Adrenal gland (tissue), 12 donors: Measurements from ENCODE around the gene PPFIA2. TPM values are rescaled to one million over a fixed set of nuclear protein-coding genes. Genes with fewer than 3 reads are reported as not detected.

ENCODE experiments used
- DNase-seq, 7 donors: peaks; one replicate each; pipeline ENCODE4 v3.0.0-alpha.2; 2019 to 2020
- H3K27ac ChIP-seq, 5 donors: fragments of 200-600 bp; sonication (generic) in 4 of 5; 1 replicate in 3 of 5; 2 replicates in 2 of 5; pipeline versions ENCODE4 v1.5.1 to v1.8.0; 2016 to 2020; ENCODE audit warnings: mild to moderate bottlenecking in 1 of 5
- H3K27me3 ChIP-seq: fragments of 200-600 bp; 2 replicates; pipeline ENCODE4 v1.8.0; 2021
- H3K36me3 ChIP-seq, 2 donors: fragments of 200-600 bp; replicated peaks in 1 of 2; 1 replicate in 1 of 2; 2 replicates in 1 of 2; pipeline versions ENCODE4 v1.5.1 to v1.8.0; 2018 to 2022
- H3K4me1 ChIP-seq, 2 donors: fragments of 200-600 bp; replicated peaks in 1 of 2; 1 replicate in 1 of 2; 2 replicates in 1 of 2; pipeline versions ENCODE4 v1.5.1 to v1.8.0; 2018 to 2021
- H3K4me3 ChIP-seq, 4 donors: fragments of 200-600 bp; sonication (generic) in 3 of 4; one replicate each; pipeline ENCODE4 v1.5.1; 2016 to 2018
- H3K9me3 ChIP-seq, 3 donors: fragments of 200-600 bp; sonication (generic) in 1 of 3; replicated peaks in 1 of 3; 1 replicate in 2 of 3; 2 replicates in 1 of 3; pipeline versions ENCODE4 v1.5.1 to v1.8.0; 2016 to 2021
- POLR2A ChIP-seq, 2 donors: fragments of 450-650 bp; IDR thresholded peaks; one replicate each; pipeline ENCODE4 v1.6.1; 2017; ENCODE audit warnings: antibody characterized with exemption in 2 of 2, mild to moderate bottlenecking in 2 of 2, moderate library complexity in 1 of 2
- WGBS, 4 donors: extraction: QIAGEN DNeasy Blood & Tissue Kit in 2 of 4; methylation state at CpG; one replicate each; pipeline versions ENCODE4 v1.1.5 to v1.1.7; 2013 to 2017; 5-methylcytosine and 5-hydroxymethylcytosine counted together
- intact Hi-C, 2 donors: fragments of 100-400 bp; cut with DNase I; formaldehyde crosslinking; loops; one replicate each; pipeline versions ENCODE4 v1.14.1 to v1.15.0; 2022 to 2023
- polyA plus RNA-seq, 3 donors: library from polyadenylated mRNA; stranded (reverse); fragments of 200-250 nt in 2 of 3; fragments of 350-450 nt in 1 of 3; fragmentation: Illumina TruSeq in 1 of 3; extraction: RNeasy Lipid Tissue Mini Kit (QIAGEN cat#74804) in 1 of 3; gene quantifications; one replicate each; pipeline ENCODE4 v1.2.3, GENCODE V29; 2013 to 2014
- total RNA-seq, 9 donors: library from RNA; depleted of rRNA in 4 of 9; stranded (reverse); fragments of >200 nt in 4 of 9; fragments of 120-200 nt in 1 of 9; fragmentation: NEBNext Ultra II Directional in 1 of 9; extraction: Animal tissue kit (Norgen Biotek cat#: 25700) in 1 of 9; gene quantifications; one replicate each; pipeline versions ENCODE4 v1.1.0 to v1.2.4, GENCODE V29; 2013 to 2023
- TF ChIP-seq, protein P1 (sequence below), 6 experiments: fragments of 450-650 bp in 4 of 6; fragments of 200-600 bp in 2 of 6; sonication (generic) in 1 of 6; IDR thresholded peaks; 1 replicate in 5 of 6; 2 replicates in 1 of 6; pipeline versions ENCODE4 v1.5.1 to v1.8.0; 2016 to 2021; ENCODE audit warnings: antibody characterized with exemption in 6 of 6, mild to moderate bottlenecking in 2 of 6, moderate library complexity in 1 of 6
- donor health status: healthy with polysubstance abuse.
- donor health status: Bipolar disorder and iron deficiency.
- donor health status: DM: yes; HTN: yes; CAD: no.
- donor health status: DM: no; HTN: no; CAD: no.
- donor health status: DM: no; HTN: no; CAD: no.
- donor health status: DM: yes; HTN: yes; CAD: no.

PPFIA2 gene
- total and polyA plus RNA-seq, 12 donors = 0.35 to 16.4 (median 2.4) TPM

DNA sequence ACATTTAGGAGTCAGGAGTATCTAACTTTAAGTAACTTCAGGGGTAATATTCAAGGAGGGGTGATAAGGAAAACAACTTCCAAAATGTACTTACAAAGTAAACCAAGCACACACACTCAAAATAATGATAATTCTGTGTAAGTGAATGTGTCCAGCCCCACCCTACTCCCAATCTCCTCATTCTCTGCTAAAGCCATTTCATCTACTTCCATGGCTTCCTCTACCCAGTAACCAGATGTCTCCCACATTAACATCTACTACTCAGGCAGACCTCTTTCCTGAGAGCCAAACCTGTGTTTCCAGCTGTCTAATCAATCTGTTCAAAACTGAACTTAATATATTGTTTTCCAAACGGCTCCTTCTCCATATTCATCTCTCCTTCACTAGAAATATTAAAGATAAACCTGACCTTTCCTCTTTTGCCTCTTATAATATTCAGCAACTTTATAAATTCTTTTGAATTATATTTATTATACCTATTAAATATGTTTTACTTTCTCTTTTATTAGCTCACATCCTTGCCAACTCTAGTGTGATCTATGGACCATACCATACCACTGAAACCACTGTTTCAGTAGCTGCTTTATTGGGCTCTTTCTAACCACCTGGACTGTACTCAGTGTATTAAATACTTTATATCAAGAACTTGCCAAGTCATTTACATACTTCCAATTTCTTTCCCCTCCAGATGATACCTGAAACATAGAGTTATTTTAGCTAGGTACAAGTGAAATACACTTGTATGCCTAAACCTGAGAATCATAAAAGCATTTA lies 170.7 kb downstream of the PPFIA2 start:
- no peaks in the 10 kb centered on the region for H3K36me3 ChIP-seq
- intact Hi-C loops = no loop called here
- H3K4me1 ChIP-seq = no peaks in the 10 kb centered on the region
- TF ChIP-seq POLR2A (IDR thresholded peaks at IDR 0.05) = no peak
- TF ChIP-seq, protein P1, sequence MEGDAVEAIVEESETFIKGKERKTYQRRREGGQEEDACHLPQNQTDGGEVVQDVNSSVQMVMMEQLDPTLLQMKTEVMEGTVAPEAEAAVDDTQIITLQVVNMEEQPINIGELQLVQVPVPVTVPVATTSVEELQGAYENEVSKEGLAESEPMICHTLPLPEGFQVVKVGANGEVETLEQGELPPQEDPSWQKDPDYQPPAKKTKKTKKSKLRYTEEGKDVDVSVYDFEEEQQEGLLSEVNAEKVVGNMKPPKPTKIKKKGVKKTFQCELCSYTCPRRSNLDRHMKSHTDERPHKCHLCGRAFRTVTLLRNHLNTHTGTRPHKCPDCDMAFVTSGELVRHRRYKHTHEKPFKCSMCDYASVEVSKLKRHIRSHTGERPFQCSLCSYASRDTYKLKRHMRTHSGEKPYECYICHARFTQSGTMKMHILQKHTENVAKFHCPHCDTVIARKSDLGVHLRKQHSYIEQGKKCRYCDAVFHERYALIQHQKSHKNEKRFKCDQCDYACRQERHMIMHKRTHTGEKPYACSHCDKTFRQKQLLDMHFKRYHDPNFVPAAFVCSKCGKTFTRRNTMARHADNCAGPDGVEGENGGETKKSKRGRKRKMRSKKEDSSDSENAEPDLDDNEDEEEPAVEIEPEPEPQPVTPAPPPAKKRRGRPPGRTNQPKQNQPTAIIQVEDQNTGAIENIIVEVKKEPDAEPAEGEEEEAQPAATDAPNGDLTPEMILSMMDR (IDR thresholded peaks at IDR 0.05) = no peak
- no peak overlapping the region for H3K27ac ChIP-seq
- DNase-seq = no peak
- no peak overlapping the region for H3K4me3 ChIP-seq
- H3K9me3 ChIP-seq = no peaks in the 10 kb centered on the region
- H3K27me3 ChIP-seq = no peaks in the 10 kb centered on the region
- 43 to 63% (median 59%) methylated on average over 1 of the region's 1 CpG for WGBS, 4 donors

DNA sequence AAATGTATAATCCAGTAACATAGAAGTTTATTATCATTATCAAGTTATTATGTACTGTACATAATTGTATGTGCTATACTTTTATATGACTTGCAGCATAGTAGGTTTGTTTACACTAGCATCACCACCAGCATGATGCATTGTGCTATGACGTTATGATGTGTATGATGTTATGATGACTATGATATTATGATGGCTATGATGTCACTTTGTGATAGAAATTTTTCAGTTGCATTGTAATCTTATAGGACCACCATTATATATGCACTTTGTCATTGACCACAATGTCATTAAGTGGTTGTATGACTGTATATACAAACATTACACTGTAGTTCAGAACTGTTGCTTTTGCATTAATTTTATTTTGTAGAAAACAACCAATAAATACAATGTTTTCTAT lies 173.4 kb downstream of the PPFIA2 start:
- 45 to 49% (median 47%) methylated on average over 1 of the region's 1 CpG for WGBS, 4 donors
- no peak overlapping the region for H3K4me3 ChIP-seq
- no peaks in the 10 kb centered on the region for H3K27me3 ChIP-seq

DNA sequence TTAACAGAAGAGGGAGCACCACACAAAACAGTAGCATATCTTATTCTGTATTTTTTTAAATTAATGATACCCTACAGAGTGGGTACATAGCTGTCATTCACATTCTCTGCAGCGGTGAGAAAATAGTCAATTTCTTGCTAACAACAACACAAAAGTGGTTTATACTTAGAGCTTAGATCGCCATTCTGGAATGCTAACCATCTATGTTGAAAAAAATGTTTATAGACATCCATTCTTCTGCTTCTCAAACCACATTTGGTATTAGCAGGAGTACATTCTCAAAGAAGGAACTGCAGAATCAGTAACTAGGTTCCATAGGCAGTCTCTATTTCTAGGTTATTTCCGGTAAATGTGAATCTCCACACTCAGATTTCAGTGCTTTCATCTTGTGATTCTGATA lies 185.9 kb downstream of the PPFIA2 start:
- H3K36me3 ChIP-seq = no peaks in the 10 kb centered on the region
- no peaks in the 10 kb centered on the region for H3K4me1 ChIP-seq
- no peak for DNase-seq
- H3K27ac ChIP-seq = no peak overlapping the region
- TF ChIP-seq, protein P1 (IDR thresholded peaks at IDR 0.05) = no peak
- TF ChIP-seq POLR2A (IDR thresholded peaks at IDR 0.05) = no peak
- H3K9me3 ChIP-seq = no peaks in the 10 kb centered on the region
- WGBS, 4 donors = 68 to 78% (median 73%) methylated on average over 3 of the region's 3 CpGs
- intact Hi-C loops = no loop called here
- no peak overlapping the region for H3K4me3 ChIP-seq
- H3K27me3 ChIP-seq = no peaks in the 10 kb centered on the region

More for the DNA sequence above, 173.4 kb downstream of the PPFIA2 start:
- Histone ChIP-seq H3K36me3 (no peaks in the 10 kb centered on the region), H3K4me1 (no peaks in the 10 kb centered on the region), H3K9me3 (no peaks in the 10 kb centered on the region), H3K27ac (no peak overlapping the region)
- DNase-seq = no peak
- intact Hi-C loops = no loop called here
- no peak for TF ChIP-seq POLR2A (IDR thresholded peaks at IDR 0.05)
- TF ChIP-seq, protein P1 (IDR thresholded peaks at IDR 0.05) = no peak

- Histone ChIP-seq H3K27ac (no peak overlapping the region), H3K36me3 (no peaks in the 10 kb centered on the region), H3K9me3 (no peaks in the 10 kb centered on the region), H3K4me1 (no peaks in the 10 kb centered on the region), H3K4me3 (no peak overlapping the region), H3K27me3 (no peaks in the 10 kb centered on the region)
- intact Hi-C loops = no loop called here
- no peak for TF ChIP-seq POLR2A (IDR thresholded peaks at IDR 0.05)
- TF ChIP-seq, protein P1 (IDR thresholded peaks at IDR 0.05) = no peak
- no peak for DNase-seq
- 35 to 61% (median 49%) methylated on average over 1 of the region's 1 CpG for WGBS, 4 donors
Observed at GRCh38 chr12:81572411-81572810, 186.7 kb downstream of the PPFIA2 start.
